GM11168 (cell line): ENCODE results near the gene NOP16.

ENCODE experiments used
- in situ Hi-C: fragments of 300-500 bp; cut with MboI; formaldehyde crosslinking; loops from one replicate; pipeline ENCODE4 v1.12.0; 2022; ENCODE audit warnings: low sequenced_read_pairs; ENCODE audit not compliant: unreplicated experiment

NOP16 gene, protein sequence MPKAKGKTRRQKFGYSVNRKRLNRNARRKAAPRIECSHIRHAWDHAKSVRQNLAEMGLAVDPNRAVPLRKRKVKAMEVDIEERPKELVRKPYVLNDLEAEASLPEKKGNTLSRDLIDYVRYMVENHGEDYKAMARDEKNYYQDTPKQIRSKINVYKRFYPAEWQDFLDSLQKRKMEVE

GRCh38 chr5:176388444-176389134 is at the start of gene NOP16, which contains the start of gene HIGD2A:
NOP16 (minus strand) TSS chr5:176388598; CDS start chr5:176388539, 59 bp downstream.
HIGD2A (plus strand) TSS chr5:176388751; CDS start chr5:176388820, 69 bp downstream.
- in situ Hi-C loops = no loop called here

- in situ Hi-C loops = no loop called here
Observed at GRCh38 chr5:176436656-176437055, 48.3 kb upstream of the NOP16 start.

- in situ Hi-C loops = no loop called here
Observed at GRCh38 chr5:176432707-176433106, 44.3 kb upstream of the NOP16 start.

GRCh38 chr5:176429972-176430371 is 41.6 kb upstream of the NOP16 start:
- in situ Hi-C loops = no loop called here

DNA sequence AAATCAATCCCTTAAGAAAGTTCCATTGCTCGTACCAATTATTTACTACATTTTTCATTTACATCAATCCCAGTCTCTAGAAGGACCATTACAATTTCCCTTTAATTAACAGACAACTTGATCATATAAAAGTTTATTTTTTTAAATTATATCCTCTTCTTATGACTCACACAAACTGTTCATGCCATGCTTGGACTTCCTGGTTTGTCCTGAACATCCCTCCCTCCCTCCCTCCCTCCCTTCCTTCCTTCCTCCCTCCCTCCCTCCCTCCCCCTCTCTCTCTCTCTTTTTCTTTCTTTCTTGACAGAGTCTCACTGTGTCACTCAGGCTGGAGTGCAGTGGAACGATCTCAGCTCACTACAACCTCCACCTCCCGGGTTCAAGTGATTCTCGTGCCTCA is 39.6 kb upstream of the NOP16 start:
- in situ Hi-C loops = no loop called here

GRCh38 chr5:176426876-176427275 is 38.5 kb upstream of the NOP16 start:
- in situ Hi-C loops = no loop called here

DNA sequence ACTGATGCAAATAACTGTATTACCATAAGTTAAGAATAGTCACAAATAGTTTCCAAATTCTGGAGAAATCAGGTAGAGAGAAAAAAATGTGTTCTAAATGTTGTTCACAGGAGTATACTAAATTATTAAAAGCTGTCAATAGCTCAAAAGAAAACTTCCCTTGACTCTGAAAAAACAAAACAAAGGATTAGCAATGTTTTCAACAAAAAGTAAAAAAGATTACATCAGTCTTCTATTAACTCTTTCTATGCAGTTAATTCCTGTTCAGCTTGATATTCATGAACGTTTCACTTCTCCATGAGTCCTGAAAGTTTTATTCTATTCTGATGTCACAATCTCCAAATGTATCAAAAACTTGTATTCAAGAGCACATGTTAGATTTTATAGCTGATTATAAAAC is 37.4 kb upstream of the NOP16 start:
- in situ Hi-C loops = no loop called here

GRCh38 chr5:176425138-176425537 is 36.7 kb upstream of the NOP16 start:
- in situ Hi-C loops = no loop called here

DNA sequence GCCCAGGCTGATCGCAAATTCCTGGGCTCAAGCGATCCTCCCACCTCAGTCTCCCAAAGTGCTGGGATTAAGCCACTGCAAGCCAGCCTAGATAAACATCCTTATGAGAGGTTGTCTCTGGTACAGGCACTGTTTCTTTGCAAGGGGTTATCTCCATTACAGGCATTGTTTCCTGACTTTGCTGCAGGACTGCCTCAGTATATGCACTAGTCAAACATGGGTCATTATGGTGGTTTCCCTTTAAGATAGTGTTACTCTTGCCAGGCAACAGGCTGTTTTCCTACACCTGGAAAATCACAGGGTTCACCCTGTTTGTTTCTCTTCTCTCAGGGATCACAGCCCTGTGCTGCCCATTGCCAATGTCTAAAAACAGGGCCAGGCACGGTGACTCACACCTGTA is 35.8 kb upstream of the NOP16 start:
- in situ Hi-C loops = no loop called here

DNA sequence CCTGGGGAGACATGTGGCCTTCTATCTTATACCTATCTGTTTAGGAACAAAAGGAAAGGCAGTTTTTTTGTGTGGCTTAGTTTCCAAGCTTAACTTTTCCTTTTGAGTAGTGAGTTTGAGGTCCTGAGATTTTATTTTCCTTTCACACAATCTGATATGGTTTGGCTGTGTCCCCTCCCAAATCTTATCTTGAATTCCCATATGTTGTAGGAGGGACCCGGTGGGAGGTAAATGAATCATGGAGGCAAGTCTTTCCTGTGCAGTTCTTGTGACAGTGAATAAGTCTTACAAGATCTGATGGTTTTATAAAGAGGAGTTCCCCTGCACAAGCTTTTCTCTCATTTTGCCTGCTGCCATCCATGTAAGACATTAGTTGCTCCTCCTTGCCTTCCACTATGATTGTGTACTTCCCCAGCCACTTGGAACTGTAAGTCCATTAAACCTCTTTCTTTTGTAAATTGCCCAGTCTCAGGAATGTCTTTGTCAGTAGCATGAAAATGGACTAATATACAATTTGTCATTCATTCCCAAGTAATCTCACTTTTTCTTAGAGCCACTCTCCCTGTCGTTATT is 32.7 kb upstream of the NOP16 start:
- in situ Hi-C loops = no loop called here

DNA sequence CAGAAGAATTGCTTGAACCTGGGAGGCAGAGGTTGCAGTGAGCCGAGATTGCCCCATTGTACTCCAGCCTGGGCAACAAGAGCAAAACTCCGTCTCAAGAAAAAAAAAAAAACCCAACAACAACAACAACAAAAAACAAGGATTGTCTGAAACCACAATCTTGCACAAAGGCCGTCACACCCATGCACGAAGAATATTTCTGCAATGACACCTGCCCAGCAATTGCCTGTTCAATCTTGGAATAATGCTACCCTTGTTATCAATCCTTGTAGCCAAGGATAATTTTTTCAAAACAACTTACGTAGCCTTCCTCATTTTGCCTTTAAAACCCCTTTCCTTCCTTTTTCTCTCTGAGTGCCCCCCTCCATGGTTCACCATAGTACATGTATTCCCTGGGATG is 31.7 kb upstream of the NOP16 start:
- in situ Hi-C loops = no loop called here

- in situ Hi-C loops = no loop called here
Observed at GRCh38 chr5:176418251-176418650, 29.9 kb upstream of the NOP16 start.

DNA sequence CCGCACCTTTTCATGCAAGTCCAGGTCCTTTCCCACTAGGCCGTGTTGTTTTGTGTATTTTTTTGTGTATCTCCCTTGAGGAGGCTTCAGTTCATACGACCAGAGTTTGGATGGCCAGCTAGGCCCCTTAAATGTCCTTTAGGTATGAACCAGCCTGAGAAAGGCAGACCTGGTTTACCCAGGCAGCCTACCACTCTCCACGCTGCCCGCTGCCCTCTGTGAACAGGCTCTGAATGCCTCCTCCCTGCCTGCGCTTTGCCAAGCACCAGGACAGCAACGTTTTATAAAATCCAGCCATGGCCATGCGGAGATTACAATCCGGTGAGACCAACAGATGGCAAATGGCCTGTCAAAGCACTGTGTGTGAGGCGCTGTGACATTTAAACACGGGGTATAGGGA is 28.6 kb upstream of the NOP16 start:
- in situ Hi-C loops = no loop called here

- in situ Hi-C loops = no loop called here
Observed at GRCh38 chr5:176415952-176416924, 27.8 kb upstream of the NOP16 start, which contains the start of gene CLTB. CLTB (minus strand) TSS chr5:176416539; CDS start chr5:176416363, 176 bp downstream.

DNA sequence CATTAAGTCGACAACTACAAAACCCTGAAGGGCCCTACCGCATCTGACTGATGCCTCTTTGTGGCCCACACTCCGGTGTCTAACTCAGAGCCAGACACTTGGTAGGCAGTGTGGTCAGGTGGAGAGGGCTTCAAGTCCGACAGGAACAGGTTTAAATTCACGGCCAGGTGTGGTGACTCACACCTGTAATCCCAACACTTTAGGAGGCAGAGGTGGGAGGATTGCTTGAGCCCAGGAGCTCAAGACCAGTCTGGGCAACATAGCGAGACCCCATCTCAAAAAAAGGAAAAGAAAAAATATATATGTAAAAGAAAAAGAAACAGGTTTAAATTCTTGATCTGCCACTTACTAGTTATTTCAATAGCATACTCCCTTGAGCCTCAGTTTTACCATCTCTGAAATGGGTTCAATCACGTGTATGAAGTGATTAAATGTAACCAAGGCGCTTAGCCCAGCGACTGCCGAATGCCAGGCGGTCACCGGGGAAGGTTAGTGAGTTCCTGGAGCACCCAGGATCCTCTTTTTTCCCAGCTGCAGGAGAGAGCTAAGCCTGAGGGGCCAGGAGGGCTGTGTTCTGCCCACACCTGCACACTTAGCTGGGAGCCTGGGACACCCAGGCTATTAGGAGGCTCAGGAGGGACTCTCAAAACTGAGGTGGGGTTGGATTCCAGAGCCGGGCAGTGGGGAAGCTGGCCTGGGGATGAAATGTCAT is 27.0 kb upstream of the NOP16 start:
- in situ Hi-C loops = no loop called here

GRCh38 chr5:176414704-176415103 is 26.3 kb upstream of the NOP16 start:
- in situ Hi-C loops = no loop called here

GRCh38 chr5:176413709-176414191 is 25.4 kb upstream of the NOP16 start:
- in situ Hi-C loops = no loop called here

DNA sequence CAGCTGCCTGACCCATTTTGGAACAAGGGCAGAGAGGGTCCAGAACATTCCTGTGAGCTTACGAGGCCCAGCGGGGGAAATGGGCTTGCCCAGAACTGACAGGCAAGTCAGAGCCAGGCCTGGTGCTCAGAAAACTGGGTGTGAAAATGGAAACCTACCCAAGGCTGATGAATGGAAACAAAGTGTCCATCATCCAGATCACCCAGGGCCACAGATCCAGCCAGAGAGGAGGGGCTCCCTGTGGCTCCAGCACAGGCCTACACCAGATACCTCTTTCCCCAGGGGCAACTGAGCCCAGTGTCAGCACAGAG is 24.8 kb upstream of the NOP16 start:
- in situ Hi-C loops = no loop called here

DNA sequence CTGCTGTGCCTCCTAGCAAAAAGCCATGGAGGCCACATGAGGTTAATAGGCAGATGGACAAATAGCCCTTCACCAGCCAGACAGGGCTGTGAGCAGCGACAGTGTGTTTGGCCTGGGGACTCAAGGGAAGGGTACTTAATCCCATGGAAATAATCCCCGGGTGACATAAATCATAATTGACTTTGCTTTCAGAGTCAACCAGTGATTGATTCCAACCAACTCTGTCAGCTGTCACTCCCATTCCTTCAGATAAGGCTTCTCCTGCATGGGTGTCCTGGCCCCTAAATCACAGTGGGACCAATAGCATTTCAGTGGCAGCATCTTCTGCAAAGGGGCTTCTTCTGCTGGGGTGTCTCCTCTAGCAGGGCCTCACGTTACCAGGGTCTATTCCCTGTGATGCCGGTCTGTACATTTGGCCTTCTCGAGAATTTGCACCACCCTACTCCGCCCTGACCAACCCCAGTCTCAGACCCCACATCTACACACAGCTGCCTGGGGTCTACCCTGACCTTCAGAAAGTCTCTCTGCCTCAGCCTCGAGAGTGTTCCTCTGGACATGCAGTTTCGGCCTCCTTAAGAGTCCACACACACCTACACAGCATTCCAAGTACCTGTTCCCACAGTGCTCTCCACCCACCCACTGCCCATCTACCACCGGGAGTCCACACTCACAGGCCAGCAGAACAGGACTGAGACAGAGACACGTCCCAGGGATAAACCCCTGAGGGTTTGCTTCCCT is 24.3 kb upstream of the NOP16 start:
- in situ Hi-C loops = no loop called here
